GM18505 (cell line): ENCODE results near the gene CLPTM1L.
"Not testable (repeated sequence)": the region's sequence is repeated elsewhere in the genome, so short reads cannot be mapped to it uniquely, and the experiment has no call there.

Experiments used
- ATAC-seq: cut with Tn5 transposase; IDR thresholded peaks from one replicate; pipeline ENCODE4 v1.9.1; 2021; ENCODE audit not compliant: unreplicated experiment
- POLR2A ChIP-seq: IDR thresholded peaks from 4 replicates; pipeline ENCODE4 v1.6.1; 2011; ENCODE audit warnings: borderline replicate concordance; ENCODE audit not compliant: insufficient read depth, insufficient read length; ENCODE audit errors: extremely low read depth

CLPTM1L gene

GRCh38 chr5:1288439-1289335, 56.2 kb downstream of the CLPTM1L start:
- ATAC-seq, result no peak
- no peak for TF ChIP-seq POLR2A

- no peak for TF ChIP-seq POLR2A
- ATAC-seq, result no peak
Measured at GRCh38 chr5:1285883-1286291, 59.0 kb downstream of the CLPTM1L start.

GRCh38 chr5:1285141-1285540, 59.8 kb downstream of the CLPTM1L start:
- ATAC-seq, result no peak
- TF ChIP-seq POLR2A, result no peak

GRCh38 chr5:1284336-1284970, 60.4 kb downstream of the CLPTM1L start:
- ATAC-seq, result not testable (repeated sequence)

GRCh38 chr5:1283729-1284041, 61.2 kb downstream of the CLPTM1L start:
- not testable (repeated sequence) for ATAC-seq

- ATAC-seq, result not testable (repeated sequence)
Measured at GRCh38 chr5:1282993-1283728, 61.7 kb downstream of the CLPTM1L start.

- no peak for ATAC-seq
- TF ChIP-seq POLR2A, result no peak
Measured at GRCh38 chr5:1282131-1282992, 62.5 kb downstream of the CLPTM1L start.

GRCh38 chr5:1281038-1281882, 63.6 kb downstream of the CLPTM1L start:
- ATAC-seq, result no peak
- no peak for TF ChIP-seq POLR2A

- TF ChIP-seq POLR2A, result no peak
- ATAC-seq, result no peak
Measured at GRCh38 chr5:1280177-1281037, 64.5 kb downstream of the CLPTM1L start.

GRCh38 chr5:1279443-1280151, 65.3 kb downstream of the CLPTM1L start:
- TF ChIP-seq POLR2A, result no peak
- ATAC-seq, result no peak
